ENCODE data around the gene PNLIP.

The PNLIP gene

GRCh38 chr10:116588995-116589394 is 43.3 kb downstream of the PNLIP start:
- no peak for TF ChIP-seq CTCF (IDR thresholded peaks at IDR 0.05; ENCODE audit: low read depth, low read length)
- in situ Hi-C loops (cut with HindIII; ENCODE audit: low sequenced_read_pairs), result no loop called here
- no peak for DNase-seq (ENCODE audit: low read depth, low spot score)
- H3K4me3 ChIP-seq (ENCODE audit: low read depth, low read length), result no peak overlapping the region

- no peak for DNase-seq (ENCODE audit: low read depth, low spot score)
- in situ Hi-C loops (cut with HindIII; ENCODE audit: low sequenced_read_pairs), result no loop called here
- H3K4me3 ChIP-seq (ENCODE audit: low read depth, low read length), result no peak overlapping the region
- TF ChIP-seq CTCF (IDR thresholded peaks at IDR 0.05; ENCODE audit: low read depth, low read length), result no peak
Observed at GRCh38 chr10:116589926-116590325, 44.2 kb downstream of the PNLIP start.

- in situ Hi-C loops (cut with HindIII; ENCODE audit: low sequenced_read_pairs), result no loop called here
- no peak within 1 kb of the TSS for H3K4me3 ChIP-seq (ENCODE audit: low read depth, low read length)
- no peak for TF ChIP-seq CTCF (IDR thresholded peaks at IDR 0.05; ENCODE audit: low read depth, low read length)
- DNase-seq (ENCODE audit: low read depth, low spot score), result no peak
Observed at GRCh38 chr10:116590590-116591444, 45.1 kb downstream of the PNLIP start, which contains the start of gene PNLIPRP1. PNLIPRP1 (plus strand) TSS chr10:116590959; CDS start chr10:116591130, 171 bp downstream.

GRCh38 chr10:116593139-116593740 is 47.5 kb downstream of the PNLIP start:
- TF ChIP-seq CTCF (IDR thresholded peaks at IDR 0.05; ENCODE audit: low read depth, low read length), result no peak
- DNase-seq (ENCODE audit: low read depth, low spot score), result no peak
- no peak overlapping the region for H3K4me3 ChIP-seq (ENCODE audit: low read depth, low read length)
- in situ Hi-C loops (cut with HindIII; ENCODE audit: low sequenced_read_pairs), result no loop called here

GRCh38 chr10:116594525-116595035 is 48.8 kb downstream of the PNLIP start:
- no peak for DNase-seq (ENCODE audit: low read depth, low spot score)
- no peak for TF ChIP-seq CTCF (IDR thresholded peaks at IDR 0.05; ENCODE audit: low read depth, low read length)
- H3K4me3 ChIP-seq (ENCODE audit: low read depth, low read length), result no peak overlapping the region
- in situ Hi-C loops (cut with HindIII; ENCODE audit: low sequenced_read_pairs), result no loop called here

- no peak overlapping the region for H3K4me3 ChIP-seq (ENCODE audit: low read depth, low read length)
- in situ Hi-C loops (cut with HindIII; ENCODE audit: low sequenced_read_pairs), result no loop called here
- DNase-seq (ENCODE audit: low read depth, low spot score), result no peak
- no peak for TF ChIP-seq CTCF (IDR thresholded peaks at IDR 0.05; ENCODE audit: low read depth, low read length)
Observed at GRCh38 chr10:116596062-116596461, 50.3 kb downstream of the PNLIP start.

Measured in astrocyte of the spinal cord (primary cell).